ENCODE results near the gene MPV17. TPM values are rescaled to one million over a fixed set of nuclear protein-coding genes. Genes with fewer than 3 reads are reported as not detected.

The MPV17 gene
- total and polyA plus RNA-seq, 7 donors = 11.9 to 29.0 (median 14.5) TPM

DNA sequence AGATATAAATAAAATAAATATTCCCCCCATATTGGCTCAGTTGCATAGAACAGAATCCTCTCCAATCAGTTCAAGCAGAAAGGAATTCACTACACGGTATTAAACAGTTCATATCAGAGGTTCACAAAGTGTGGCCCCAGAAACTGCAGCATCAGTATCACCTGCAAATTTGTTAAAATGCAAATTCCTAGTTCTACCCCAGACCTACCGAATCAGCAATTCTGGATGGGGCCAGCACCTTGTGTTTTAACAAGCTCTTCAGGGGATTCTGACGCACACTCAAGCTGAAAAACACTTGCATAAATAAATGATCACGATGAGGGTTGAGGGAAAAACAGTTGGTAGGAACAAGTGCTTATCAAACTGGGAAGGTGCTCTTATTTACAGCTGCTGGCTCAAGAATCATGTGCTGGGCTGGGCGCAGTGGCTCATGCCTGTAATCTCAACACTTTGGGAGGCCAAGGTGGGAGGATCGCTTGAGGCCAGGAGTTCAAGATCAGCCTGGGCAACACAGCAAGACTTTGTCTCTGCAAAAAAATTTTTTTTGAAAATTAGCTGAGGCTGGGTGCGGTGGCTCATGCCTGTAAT, 27.3 kb upstream of the MPV17 start:
- TF ChIP-seq, protein P1, sequence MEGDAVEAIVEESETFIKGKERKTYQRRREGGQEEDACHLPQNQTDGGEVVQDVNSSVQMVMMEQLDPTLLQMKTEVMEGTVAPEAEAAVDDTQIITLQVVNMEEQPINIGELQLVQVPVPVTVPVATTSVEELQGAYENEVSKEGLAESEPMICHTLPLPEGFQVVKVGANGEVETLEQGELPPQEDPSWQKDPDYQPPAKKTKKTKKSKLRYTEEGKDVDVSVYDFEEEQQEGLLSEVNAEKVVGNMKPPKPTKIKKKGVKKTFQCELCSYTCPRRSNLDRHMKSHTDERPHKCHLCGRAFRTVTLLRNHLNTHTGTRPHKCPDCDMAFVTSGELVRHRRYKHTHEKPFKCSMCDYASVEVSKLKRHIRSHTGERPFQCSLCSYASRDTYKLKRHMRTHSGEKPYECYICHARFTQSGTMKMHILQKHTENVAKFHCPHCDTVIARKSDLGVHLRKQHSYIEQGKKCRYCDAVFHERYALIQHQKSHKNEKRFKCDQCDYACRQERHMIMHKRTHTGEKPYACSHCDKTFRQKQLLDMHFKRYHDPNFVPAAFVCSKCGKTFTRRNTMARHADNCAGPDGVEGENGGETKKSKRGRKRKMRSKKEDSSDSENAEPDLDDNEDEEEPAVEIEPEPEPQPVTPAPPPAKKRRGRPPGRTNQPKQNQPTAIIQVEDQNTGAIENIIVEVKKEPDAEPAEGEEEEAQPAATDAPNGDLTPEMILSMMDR (IDR thresholded peaks at IDR 0.05) = no peak
- peaks cover 0 to 10% of the 10 kb centered on the region in 2 donors for H3K36me3 ChIP-seq (ENCODE audit: insufficient read depth in 1 of 2, low read depth in 1 of 2)
- intact Hi-C loops (cut with DNase I) = no loop called here
- H3K4me1 ChIP-seq = peaks cover 37% of the 10 kb centered on the region
- ATAC-seq (no peak), DNase-seq (no peak)
- H3K27ac ChIP-seq = no peak overlapping the region
- 86 to 87% (median 86%) methylated on average over 7 of the region's 7 CpGs for WGBS, 3 donors
- no peaks in the 10 kb centered on the region for H3K9me3 ChIP-seq
- H3K4me3 ChIP-seq = no peak overlapping the region
- H3K27me3 ChIP-seq (ENCODE audit: insufficient read depth in 3 of 3, low read length in 2 of 3) = no peaks in the 10 kb centered on the region

DNA sequence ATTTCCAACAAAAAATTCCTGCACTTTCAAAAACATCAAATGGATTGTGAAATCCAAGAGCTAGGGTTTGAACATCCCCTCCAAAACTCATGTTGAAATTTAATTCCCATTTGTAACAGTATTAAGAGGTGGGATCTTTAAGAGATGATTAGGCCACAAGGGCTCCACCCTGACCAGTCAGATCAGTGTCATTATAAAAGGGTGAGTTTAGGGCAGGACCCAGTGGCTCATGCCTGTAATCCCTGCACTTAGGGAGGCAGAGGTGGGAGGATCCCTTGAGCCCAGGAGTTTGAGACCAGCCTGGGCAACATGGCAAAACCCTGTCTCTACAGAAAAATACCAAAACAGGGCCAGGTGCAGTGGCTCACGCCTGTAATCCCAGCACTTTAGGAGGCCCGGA, 24.7 kb upstream of the MPV17 start:
- Histone ChIP-seq H3K36me3 (ENCODE audit: insufficient read depth in 1 of 2, low read depth in 1 of 2) (peaks cover 0 to 17% of the 10 kb centered on the region in 2 donors), H3K9me3 (no peaks in the 10 kb centered on the region), H3K4me3 (no peak overlapping the region), H3K4me1 (peaks cover 14% of the 10 kb centered on the region), H3K27me3 (ENCODE audit: insufficient read depth in 3 of 3, low read length in 2 of 3) (no peaks in the 10 kb centered on the region), H3K27ac (no peak overlapping the region)
- intact Hi-C loops (cut with DNase I) = no loop called here
- peak in 1 of 4 donors; percentile 43 for ATAC-seq
- 79 to 92% (median 88%) methylated on average over 2 of the region's 2 CpGs for WGBS, 3 donors
- DNase-seq = no peak
- TF ChIP-seq, protein P1 (IDR thresholded peaks at IDR 0.05) = no peak

GRCh38 chr2:27336173-27336572, 13.3 kb upstream of the MPV17 start:
- 92 to 95% (median 95%) methylated on average over 7 of the region's 7 CpGs for WGBS, 3 donors
- Histone ChIP-seq H3K36me3 (ENCODE audit: insufficient read depth in 1 of 2, low read depth in 1 of 2) (peaks cover 12 to 99% of the 10 kb centered on the region in 2 donors), H3K27me3 (ENCODE audit: insufficient read depth in 3 of 3, low read length in 2 of 3) (no peaks in the 10 kb centered on the region), H3K4me1 (no peaks in the 10 kb centered on the region), H3K4me3 (no peak overlapping the region), H3K27ac (no peak overlapping the region), H3K9me3 (no peaks in the 10 kb centered on the region)
- intact Hi-C loops (cut with DNase I) = no loop called here
- TF ChIP-seq, protein P1 (IDR thresholded peaks at IDR 0.05) = no peak
- ATAC-seq (no peak), DNase-seq (no peak)

DNA sequence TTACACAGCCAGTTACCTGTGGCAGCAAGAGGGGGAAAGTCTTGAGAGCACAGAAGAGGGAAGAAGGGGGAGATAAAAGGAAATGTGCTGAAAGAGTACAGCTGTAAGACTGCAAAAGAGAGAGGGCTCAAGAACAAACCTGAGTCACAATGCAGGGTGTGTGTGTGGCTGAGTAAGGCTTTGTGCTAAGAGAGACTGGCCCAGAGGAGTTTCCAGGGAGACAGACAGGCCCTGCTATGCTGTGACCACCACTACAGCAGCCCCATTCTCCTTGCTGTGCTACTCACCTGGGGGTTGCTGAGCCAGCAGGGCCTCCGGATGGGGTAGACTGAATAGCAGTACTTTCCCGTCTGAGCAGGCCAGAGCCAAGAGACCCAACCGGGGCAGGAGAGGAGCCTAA, 12.4 kb upstream of the MPV17 start:
- no peak for ATAC-seq
- intact Hi-C loops (cut with DNase I) = no loop called here
- Histone ChIP-seq H3K4me3 (no peak overlapping the region), H3K36me3 (ENCODE audit: insufficient read depth in 1 of 2, low read depth in 1 of 2) (peaks cover 12 to 99% of the 10 kb centered on the region in 2 donors), H3K4me1 (no peaks in the 10 kb centered on the region), H3K27me3 (ENCODE audit: insufficient read depth in 3 of 3, low read length in 2 of 3) (no peaks in the 10 kb centered on the region), H3K9me3 (no peaks in the 10 kb centered on the region), H3K27ac (no peak overlapping the region)
- 89 to 90% (median 90%) methylated on average over 3 of the region's 3 CpGs for WGBS, 3 donors
- TF ChIP-seq, protein P1 (IDR thresholded peaks at IDR 0.05) = no peak
- DNase-seq = no peak

DNA sequence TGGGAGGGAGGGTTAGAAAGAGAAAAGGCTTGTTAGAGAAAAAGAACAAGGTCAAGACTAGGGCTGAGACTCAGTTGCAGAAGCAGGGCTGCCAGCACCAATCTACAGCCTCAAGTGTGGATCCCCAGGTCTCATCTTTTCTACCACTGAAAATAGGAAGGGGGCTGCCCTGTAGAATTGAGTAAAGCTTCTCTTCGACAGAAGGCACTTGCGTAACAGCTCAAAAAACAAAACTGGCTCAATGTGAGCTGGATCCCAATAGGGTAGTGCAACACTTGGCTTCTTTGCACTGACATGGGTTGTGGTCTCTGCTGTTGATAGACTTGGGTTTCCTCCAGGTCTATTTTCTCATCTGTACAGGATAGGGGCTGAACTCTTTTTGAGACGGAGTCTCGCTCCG, 1.8 kb upstream of the MPV17 start:
- 90 to 95% (median 93%) methylated on average over 5 of the region's 5 CpGs for WGBS, 3 donors

More for the DNA sequence above, 1.8 kb upstream of the MPV17 start:
- peaks cover 38% of the 10 kb centered on the region for H3K4me1 ChIP-seq
- intact Hi-C loops (cut with DNase I) = loop anchor here (5.0 kb wide), 1 partner anchor 33 kb away; the partner anchor contains the start of gene GTF3C2 (in 2 of the 2)
- H3K27ac ChIP-seq = peak overlapping the region; percentile 99
- H3K9me3 ChIP-seq = no peaks in the 10 kb centered on the region
- H3K27me3 ChIP-seq (ENCODE audit: insufficient read depth in 3 of 3, low read length in 2 of 3) = no peaks in the 10 kb centered on the region
- peaks cover 4 to 41% of the 10 kb centered on the region in 2 donors for H3K36me3 ChIP-seq (ENCODE audit: insufficient read depth in 1 of 2, low read depth in 1 of 2)
- TF ChIP-seq, protein P1 (IDR thresholded peaks at IDR 0.05) = no peak
- DNase-seq (no peak), ATAC-seq (no peak)
- no peak overlapping the region for H3K4me3 ChIP-seq
